ENCODE data around the gene LBP.
"Not testable (repeated sequence)": the region's sequence is repeated elsewhere in the genome, so short reads cannot be mapped to it uniquely, and the experiment has no call there.

The LBP gene

DNA sequence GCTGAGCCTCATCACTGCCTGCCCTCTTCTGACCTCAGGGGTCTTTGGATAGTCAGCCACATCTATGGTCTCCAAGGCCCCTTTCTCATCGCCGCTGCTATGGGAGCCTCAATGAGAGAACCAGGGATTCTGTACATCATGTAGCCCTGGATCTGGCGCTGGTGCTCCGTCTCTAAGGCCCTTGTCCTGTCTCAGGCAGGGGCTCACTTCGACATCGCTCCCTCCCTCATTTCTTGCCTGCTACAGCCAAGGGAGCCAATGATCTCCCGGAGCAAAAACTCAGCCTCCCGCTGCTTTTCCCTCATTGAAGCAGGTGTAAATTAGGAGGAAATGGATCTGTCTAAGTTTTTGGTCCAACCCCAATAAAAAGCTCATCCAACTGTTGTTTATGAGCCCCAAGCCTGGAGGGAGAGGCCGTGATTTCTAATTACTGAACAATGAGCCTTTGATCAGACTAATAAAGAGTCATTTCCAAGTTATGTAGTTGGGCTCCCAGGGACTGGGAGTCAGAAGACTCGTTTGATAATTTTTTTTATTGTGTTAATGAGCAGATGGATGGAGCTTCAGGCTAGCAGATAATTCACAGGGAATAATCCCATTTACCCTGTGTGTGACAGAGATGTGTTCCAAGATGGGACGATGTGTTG lies 30.9 kb downstream of the LBP start (continued):
- TF ChIP-seq, protein P1, sequence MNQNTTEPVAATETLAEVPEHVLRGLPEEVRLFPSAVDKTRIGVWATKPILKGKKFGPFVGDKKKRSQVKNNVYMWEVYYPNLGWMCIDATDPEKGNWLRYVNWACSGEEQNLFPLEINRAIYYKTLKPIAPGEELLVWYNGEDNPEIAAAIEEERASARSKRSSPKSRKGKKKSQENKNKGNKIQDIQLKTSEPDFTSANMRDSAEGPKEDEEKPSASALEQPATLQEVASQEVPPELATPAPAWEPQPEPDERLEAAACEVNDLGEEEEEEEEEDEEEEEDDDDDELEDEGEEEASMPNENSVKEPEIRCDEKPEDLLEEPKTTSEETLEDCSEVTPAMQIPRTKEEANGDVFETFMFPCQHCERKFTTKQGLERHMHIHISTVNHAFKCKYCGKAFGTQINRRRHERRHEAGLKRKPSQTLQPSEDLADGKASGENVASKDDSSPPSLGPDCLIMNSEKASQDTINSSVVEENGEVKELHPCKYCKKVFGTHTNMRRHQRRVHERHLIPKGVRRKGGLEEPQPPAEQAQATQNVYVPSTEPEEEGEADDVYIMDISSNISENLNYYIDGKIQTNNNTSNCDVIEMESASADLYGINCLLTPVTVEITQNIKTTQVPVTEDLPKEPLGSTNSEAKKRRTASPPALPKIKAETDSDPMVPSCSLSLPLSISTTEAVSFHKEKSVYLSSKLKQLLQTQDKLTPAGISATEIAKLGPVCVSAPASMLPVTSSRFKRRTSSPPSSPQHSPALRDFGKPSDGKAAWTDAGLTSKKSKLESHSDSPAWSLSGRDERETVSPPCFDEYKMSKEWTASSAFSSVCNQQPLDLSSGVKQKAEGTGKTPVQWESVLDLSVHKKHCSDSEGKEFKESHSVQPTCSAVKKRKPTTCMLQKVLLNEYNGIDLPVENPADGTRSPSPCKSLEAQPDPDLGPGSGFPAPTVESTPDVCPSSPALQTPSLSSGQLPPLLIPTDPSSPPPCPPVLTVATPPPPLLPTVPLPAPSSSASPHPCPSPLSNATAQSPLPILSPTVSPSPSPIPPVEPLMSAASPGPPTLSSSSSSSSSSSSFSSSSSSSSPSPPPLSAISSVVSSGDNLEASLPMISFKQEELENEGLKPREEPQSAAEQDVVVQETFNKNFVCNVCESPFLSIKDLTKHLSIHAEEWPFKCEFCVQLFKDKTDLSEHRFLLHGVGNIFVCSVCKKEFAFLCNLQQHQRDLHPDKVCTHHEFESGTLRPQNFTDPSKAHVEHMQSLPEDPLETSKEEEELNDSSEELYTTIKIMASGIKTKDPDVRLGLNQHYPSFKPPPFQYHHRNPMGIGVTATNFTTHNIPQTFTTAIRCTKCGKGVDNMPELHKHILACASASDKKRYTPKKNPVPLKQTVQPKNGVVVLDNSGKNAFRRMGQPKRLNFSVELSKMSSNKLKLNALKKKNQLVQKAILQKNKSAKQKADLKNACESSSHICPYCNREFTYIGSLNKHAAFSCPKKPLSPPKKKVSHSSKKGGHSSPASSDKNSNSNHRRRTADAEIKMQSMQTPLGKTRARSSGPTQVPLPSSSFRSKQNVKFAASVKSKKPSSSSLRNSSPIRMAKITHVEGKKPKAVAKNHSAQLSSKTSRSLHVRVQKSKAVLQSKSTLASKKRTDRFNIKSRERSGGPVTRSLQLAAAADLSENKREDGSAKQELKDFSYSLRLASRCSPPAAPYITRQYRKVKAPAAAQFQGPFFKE (tag by site-specific recombination; IDR thresholded peaks at IDR 0.05; ENCODE audit: borderline replicate concordance), result no peak
- no peak for TF ChIP-seq ZNF610 (tag by site-specific recombination; IDR thresholded peaks at IDR 0.05; ENCODE audit: borderline replicate concordance)

DNA sequence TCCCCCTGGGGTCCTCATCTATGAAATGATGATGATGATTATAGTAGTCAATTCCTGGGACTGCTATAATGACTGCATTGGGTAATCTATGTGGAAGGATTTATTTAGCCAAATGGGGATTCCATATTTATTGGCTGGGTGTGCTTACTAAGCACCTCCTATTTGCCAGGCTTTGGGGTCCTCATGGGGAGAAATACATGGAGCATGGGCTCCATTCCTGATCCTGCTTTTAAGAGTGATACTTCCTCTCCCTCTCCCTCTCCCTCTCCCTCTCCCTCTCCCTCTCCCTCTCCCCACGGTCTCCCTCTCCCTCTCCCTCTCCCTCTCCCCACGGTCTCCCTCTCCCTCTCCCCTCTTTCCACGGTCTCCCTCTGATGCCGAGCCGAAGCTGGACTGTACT lies 31.6 kb downstream of the LBP start:
- H3K9me3 ChIP-seq (ENCODE audit: control insufficient read depth, insufficient read depth, low read depth, low read length); CTCF ChIA-PET: not testable (repeated sequence)

DNA sequence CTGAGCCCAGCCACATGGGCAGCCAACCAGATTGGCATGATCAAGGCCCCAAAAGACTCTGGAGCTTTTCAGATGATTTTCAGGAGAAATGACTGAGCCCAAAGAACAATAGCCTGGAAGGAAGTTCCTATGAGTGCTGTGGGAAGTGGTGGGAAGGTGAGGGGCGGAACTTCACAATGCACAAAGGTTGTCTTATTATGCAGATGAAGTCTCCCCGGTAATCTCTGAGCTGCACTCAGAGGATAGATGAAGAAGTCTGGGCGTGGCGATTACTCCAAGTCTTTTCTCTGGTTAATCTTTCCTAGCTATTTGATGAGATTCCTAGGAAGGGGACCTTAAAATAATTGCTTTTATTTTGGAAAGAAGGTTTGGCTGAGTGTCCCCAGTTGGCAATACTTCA lies 36.9 kb downstream of the LBP start:
- ChIA-PET POLR2A (no interaction called here), CTCF (interaction anchor here (1.3 kb wide), 2 partner anchors 10 to 25 kb away, joined by 6 to 7 read pairs; no protein-coding TSS in a partner anchor)
- TF ChIP-seq, protein P2, sequence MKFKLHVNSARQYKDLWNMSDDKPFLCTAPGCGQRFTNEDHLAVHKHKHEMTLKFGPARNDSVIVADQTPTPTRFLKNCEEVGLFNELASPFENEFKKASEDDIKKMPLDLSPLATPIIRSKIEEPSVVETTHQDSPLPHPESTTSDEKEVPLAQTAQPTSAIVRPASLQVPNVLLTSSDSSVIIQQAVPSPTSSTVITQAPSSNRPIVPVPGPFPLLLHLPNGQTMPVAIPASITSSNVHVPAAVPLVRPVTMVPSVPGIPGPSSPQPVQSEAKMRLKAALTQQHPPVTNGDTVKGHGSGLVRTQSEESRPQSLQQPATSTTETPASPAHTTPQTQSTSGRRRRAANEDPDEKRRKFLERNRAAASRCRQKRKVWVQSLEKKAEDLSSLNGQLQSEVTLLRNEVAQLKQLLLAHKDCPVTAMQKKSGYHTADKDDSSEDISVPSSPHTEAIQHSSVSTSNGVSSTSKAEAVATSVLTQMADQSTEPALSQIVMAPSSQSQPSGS (tag by site-specific recombination; IDR thresholded peaks at IDR 0.05; ENCODE audit: low read depth), result no peak
- TF ChIP-seq ZNF433 (tag by site-specific recombination; IDR thresholded peaks at IDR 0.05; ENCODE audit: low read depth), result no peak
- TF ChIP-seq FEZF1 (tag by site-specific recombination; IDR thresholded peaks at IDR 0.05), result no peak
- TF ChIP-seq ZNF549 (tag by site-specific recombination; IDR thresholded peaks at IDR 0.05), result no peak
- TF ChIP-seq ZNF140 (tag by site-specific recombination; IDR thresholded peaks at IDR 0.05), result no peak
- TF ChIP-seq ZFP41 (tag by site-specific recombination; IDR thresholded peaks at IDR 0.05; ENCODE audit: borderline replicate concordance), result no peak
- TF ChIP-seq, protein P3, sequence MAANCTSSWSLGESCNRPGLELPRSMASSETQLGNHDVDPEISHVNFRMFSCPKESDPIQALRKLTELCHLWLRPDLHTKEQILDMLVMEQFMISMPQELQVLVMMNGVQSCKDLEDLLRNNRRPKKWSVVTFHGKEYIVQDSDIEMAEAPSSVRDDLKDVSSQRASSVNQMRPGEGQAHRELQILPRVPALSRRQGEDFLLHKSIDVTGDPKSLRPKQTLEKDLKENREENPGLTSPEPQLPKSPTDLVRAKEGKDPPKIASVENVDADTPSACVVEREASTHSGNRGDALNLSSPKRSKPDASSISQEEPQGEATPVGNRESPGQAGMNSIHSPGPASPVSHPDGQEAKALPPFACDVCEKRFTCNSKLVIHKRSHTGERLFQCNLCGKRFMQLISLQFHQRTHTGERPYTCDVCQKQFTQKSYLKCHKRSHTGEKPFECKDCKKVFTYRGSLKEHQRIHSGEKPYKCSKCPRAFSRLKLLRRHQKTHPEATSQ (tag by site-specific recombination; IDR thresholded peaks at IDR 0.05), result no peak
- TF ChIP-seq ZNF211 (tag by site-specific recombination; IDR thresholded peaks at IDR 0.05; ENCODE audit: low read depth), result no peak
- TF ChIP-seq ZNF416 (tag by site-specific recombination; IDR thresholded peaks at IDR 0.05), result no peak
- TF ChIP-seq ZNF174 (tag by site-specific recombination; IDR thresholded peaks at IDR 0.05), result no peak
- TF ChIP-seq, protein P4, sequence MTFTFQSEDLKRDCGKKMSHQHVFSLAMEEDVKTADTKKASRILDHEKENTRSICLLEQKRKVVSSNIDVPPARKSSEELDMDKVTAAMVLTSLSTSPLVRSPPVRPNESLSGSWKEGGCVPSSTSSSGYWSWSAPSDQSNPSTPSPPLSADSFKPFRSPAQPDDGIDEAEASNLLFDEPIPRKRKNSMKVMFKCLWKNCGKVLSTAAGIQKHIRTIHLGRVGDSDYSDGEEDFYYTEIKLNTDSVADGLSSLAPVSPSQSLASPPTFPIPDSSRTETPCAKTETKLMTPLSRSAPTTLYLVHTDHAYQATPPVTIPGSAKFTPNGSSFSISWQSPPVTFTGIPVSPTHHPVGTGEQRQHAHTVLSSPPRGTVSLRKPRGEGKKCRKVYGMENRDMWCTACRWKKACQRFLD (tag by site-specific recombination; IDR thresholded peaks at IDR 0.05), result no peak
- TF ChIP-seq ZFP3 (tag by site-specific recombination; IDR thresholded peaks at IDR 0.05; ENCODE audit: low read depth), result no peak
- no peak for TF ChIP-seq ZNF214 (tag by site-specific recombination; IDR thresholded peaks at IDR 0.05; ENCODE audit: borderline replicate concordance)
- H3K27ac ChIP-seq (ENCODE audit: extremely low read depth, low read depth, low read length), result no peak overlapping the region
- H3K4me3 ChIP-seq (ENCODE audit: low read depth, low read length), result no peak overlapping the region
- no peaks in the 10 kb centered on the region for H3K9me3 ChIP-seq (ENCODE audit: control insufficient read depth, insufficient read depth, low read depth, low read length)
- no peaks in the 10 kb centered on the region for H3K36me3 ChIP-seq (ENCODE audit: control insufficient read depth in 2 of 2, insufficient read depth in 1 of 2, low read length in 2 of 2)
- H3K4me1 ChIP-seq (ENCODE audit: control insufficient read depth, insufficient read depth, low read length), result no peaks in the 10 kb centered on the region

More for the DNA sequence above, 31.6 kb downstream of the LBP start:
- H3K27ac ChIP-seq (ENCODE audit: extremely low read depth, low read depth, low read length); H3K36me3 ChIP-seq (ENCODE audit: control insufficient read depth in 2 of 2, insufficient read depth in 1 of 2, low read length in 2 of 2); POLR2A ChIA-PET; H3K4me1 ChIP-seq (ENCODE audit: control insufficient read depth, insufficient read depth, low read length); H3K4me3 ChIP-seq (ENCODE audit: low read depth, low read length): not testable (repeated sequence)
